Gastroesophageal sphincter (tissue), 3 donors: Measurements from ENCODE around the gene DDX10.

Source experiments
- POLR2A ChIP-seq, 2 donors: fragments of 450-650 bp; IDR thresholded peaks; one replicate each; pipeline ENCODE4 v1.6.1; 2017; ENCODE audit warnings: antibody characterized with exemption in 2 of 2, mild to moderate bottlenecking in 2 of 2, moderate library complexity in 1 of 2
- TF ChIP-seq, protein P1 (sequence below), 4 experiments: fragments of 200-600 bp in 2 of 4; fragments of 450-650 bp in 2 of 4; sonication (generic) in 1 of 4; IDR thresholded peaks; one replicate each; pipeline ENCODE4 v1.5.1; 2017 to 2019; ENCODE audit warnings: antibody characterized with exemption in 4 of 4, mild to moderate bottlenecking in 2 of 4, moderate library complexity in 2 of 4

DNA sequence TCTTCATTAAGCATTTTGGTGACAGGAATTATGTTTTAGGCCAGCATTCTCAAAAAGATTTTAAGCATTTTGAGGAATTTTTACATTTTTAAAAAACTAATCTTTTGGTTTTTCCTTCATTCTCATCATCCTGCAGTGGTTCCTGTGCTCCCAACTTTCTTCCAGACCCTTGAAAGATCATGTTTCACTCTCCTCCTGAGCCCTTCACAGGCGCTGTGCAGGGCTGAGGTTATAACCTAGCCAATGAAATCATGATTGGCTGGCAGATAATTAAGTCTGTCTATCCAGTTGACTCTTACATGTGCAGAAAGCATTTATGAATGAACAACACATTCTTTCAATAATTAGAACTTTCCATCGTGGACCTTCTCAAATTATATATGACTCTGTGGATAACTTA lies 226.3 kb downstream of the DDX10 start:
- TF ChIP-seq, protein P1, sequence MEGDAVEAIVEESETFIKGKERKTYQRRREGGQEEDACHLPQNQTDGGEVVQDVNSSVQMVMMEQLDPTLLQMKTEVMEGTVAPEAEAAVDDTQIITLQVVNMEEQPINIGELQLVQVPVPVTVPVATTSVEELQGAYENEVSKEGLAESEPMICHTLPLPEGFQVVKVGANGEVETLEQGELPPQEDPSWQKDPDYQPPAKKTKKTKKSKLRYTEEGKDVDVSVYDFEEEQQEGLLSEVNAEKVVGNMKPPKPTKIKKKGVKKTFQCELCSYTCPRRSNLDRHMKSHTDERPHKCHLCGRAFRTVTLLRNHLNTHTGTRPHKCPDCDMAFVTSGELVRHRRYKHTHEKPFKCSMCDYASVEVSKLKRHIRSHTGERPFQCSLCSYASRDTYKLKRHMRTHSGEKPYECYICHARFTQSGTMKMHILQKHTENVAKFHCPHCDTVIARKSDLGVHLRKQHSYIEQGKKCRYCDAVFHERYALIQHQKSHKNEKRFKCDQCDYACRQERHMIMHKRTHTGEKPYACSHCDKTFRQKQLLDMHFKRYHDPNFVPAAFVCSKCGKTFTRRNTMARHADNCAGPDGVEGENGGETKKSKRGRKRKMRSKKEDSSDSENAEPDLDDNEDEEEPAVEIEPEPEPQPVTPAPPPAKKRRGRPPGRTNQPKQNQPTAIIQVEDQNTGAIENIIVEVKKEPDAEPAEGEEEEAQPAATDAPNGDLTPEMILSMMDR (IDR thresholded peaks at IDR 0.05), result no peak
- no peak for TF ChIP-seq POLR2A (IDR thresholded peaks at IDR 0.05)
